IPS DF 4.7 (cell line): ENCODE measurements around the gene SEPTIN10.

Experiments used
- DNase-seq: peaks from one replicate; pipeline ENCODE4 v3.0.0-alpha.2; 2013; ENCODE audit warnings: low spot score; ENCODE audit errors: extremely low read depth

The SEPTIN10 gene

DNA sequence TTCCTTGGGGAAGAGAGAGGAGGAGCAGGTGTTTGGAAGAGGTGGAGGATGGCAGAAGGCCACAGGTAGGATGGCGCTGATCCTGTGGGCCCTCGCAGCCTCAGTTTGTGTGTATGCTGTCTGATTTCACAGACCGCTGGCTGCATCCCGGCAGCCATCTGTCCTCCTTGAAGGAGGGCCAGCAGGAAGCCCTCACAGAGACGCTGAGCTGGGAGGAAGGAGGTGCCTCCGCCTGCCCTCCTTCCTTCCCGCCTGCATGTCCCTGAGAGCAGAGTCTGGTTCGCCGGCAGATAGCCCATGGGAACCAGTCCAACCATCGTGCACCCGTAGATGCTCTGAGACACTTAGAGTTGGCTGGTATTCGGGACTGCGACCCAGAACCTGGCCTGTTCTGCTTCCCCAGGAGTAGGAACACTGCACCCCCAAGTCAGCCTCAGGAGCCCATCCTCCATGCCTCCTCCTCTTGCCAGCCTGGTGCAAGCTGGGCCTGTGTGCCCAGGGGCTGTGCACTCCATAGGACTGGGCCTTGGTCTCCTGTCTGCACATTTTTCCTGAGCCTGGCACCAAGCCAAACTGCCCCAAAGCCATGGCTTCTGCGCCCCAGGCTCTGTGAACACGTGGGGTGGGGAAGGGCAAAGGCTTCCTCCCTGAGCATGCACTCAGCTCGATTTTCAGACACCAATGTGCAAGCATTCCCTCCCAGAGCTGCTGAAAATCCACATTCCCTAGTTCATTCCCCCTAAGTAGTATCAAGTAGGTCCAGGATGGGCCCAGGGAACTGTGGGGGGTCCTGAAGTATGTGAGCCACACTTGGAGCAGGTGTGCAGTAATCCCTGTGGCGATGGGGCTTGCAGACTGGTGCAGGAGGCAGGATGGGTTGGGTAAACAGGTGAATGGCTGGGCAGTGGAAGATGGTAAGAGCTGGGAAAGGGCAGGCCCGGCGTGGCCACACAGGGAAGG, 115.6 kb downstream of the SEPTIN10 start:
- no peak for DNase-seq

DNA sequence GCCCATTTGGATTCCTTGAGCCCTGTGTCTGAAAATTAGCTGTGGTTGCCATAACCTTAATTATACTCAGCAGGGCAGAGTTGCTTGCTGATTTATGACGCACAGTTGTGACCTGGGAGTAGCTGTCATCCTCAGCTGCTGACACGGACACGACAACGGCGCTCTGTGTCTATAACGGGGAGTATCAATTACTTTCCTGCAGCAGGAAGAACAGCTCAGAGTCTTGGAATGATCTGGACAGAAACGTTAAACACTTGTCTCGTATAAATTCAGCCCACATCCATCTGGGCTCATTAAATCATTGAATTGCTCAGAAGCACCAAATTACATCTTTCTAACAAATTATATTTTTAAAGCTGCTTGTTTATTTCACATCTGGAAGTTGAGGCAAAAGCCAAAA, 116.3 kb downstream of the SEPTIN10 start:
- DNase-seq = no peak

DNA sequence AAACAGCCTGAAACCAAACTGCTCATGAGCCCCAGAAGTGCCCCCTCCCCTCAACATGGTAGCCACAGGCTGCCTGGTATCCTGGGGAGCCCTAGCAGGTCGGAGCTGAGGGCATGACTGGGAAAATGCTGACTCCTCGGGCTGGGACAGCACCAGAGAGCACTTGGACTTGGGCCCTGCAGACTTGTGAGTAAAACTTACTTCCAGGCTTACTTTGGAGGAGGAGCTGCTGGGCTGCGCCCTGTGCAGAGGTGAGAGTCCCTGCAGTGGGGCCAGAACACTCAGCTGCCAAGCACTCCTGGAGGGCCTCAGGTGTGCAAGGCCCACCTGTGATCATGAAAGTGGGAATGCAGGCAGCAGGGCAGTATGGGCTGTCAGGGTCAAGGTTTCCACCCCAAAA, 119.4 kb downstream of the SEPTIN10 start:
- no peak for DNase-seq

DNA sequence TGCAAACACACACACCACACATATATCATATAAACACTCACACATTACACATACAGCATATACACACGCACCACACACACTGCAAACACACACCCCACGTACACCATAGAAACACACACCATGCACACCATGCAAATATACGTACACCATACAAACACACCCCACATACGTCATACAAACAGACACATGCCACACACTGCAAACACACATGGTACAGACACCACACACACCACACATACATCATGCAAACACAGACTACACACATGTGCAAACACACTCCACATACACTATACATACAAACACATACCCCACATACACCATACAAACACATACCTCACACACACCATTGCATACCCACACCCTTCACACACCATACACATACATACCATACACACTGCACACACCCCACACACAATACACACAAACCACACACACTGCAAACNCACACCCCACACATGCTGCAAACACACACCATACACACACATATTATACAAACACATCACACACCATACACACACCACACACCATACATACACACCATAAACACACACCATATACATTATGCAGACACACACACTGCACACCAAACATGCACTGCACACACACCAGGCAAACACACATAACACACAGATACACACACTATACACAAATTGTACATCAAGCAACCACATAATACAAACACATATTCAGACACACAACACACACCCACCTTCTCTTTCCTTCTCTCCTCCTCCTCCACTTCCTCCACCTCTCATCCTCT, 120.4 kb downstream of the SEPTIN10 start:
- no peak for DNase-seq
